GM19240 (cell line): Measurements from ENCODE around the gene FGFR1OP2.
A peak's percentile ranks its signal among the peaks of the same experiment; 100 is the strongest.

Source experiments
- DNase-seq: peaks from one replicate; pipeline ENCODE4 v3.0.0; 2011; ENCODE audit warnings: low spot score; ENCODE audit not compliant: insufficient read length

Gene FGFR1OP2

DNA sequence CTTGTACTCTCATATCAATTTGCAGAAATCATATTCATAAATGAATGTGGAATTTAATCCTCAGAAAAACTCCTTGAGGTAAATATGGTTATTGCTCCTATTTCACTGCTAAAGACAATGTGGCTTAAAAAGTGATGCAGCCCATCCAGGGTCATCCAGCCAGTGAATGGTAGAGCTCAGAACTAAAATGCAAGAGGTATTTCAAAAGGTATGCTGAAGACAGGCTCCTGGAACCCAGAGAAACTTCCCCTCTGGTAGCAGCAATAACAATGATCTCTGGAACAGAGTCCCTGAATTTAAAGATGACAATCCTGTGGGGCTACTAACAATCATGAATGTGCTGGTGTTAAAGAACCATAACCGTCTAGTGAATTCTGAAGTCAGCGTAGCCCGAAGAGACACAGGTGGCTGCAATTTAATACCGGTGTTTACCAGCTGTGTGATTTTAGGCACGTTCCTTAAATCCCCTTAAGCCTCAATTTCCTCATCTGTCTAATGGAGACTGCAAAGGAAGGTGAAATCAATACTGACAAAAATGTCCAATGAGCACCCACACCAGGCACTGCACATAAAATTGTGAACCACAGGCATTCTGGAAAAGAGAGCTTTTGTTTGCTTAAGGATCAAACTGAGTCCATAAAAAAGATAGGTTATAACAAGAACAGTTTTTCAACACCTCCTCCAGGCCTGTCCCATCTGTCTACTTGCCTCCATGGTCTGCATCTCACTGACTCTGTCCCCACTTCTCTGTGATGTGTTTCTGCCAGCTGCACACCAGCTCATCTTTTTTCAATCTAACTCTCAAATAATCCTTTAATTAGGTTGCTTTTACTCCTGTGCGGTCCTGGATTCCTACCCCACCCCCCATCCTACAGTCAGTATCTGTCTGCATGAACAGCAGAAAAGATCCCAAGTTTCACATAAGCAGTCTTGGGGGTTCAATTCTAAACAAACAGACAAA is 65.4 kb downstream of the FGFR1OP2 start:
- DNase-seq = no peak

- no peak for DNase-seq
These were observed 67.2 kb downstream of the FGFR1OP2 start for GRCh38 chr12:27005495-27005894.

GRCh38 chr12:27006797-27007467 is 68.7 kb downstream of the FGFR1OP2 start:
- no peak for DNase-seq

GRCh38 chr12:27008081-27008480 is 69.8 kb downstream of the FGFR1OP2 start:
- DNase-seq = no peak

DNA sequence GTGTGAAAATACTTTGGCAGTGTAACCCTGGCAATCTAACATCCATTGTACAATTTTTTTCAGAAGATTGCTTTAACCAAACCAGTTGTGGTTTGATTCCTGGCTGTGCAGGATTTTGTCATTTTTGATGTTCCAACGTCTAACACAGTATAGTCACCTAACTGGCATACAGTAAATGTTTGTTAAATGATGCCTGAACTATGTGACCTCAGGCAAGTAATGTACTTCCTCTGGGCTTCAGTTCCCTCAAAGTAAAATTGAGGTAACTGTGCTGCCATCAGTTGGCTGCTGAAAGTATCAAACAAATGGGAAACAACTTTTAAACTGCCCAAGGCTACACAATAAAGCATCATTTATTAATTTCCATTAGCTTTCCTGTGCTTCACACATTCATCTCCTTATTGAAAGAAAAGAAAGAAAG is 71.6 kb downstream of the FGFR1OP2 start:
- DNase-seq = no peak

DNA sequence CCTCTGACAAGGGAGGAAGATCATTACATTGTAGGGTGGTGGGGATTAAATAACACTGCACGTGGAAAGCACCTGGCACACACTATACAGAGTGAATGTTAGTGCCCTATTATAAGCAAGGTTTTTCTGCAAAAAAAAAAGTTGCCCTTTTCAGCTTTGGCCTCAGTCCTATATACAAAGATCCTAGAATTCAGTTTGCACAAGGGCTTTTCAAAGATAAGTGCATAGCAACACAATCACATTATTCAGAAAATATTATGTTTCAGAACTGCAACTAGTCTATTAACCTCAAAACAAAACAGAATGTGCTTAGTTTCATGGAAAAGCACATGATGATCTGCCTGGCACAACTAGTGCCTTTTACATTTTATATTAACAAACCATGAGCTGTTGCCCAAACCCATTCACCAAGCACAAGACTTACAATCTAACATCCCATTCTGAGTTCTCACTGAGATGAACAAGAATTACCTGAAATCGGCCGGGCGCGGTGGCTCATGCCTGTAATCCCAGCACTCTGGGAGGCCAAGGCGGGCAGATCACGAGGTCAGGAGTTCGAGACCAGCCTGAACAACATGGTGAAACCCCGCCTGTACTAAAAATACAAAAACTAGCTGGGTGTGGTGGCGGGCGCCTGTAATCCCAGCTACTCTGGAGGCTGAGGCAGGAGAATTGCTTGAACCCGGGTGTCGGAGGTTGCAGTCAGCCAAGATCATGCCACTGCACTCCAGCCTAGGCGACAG is 74.1 kb downstream of the FGFR1OP2 start:
- no peak for DNase-seq

GRCh38 chr12:27012982-27013255 is 74.6 kb downstream of the FGFR1OP2 start:
- DNase-seq = no peak

- no peak for DNase-seq
These were observed 75.4 kb downstream of the FGFR1OP2 start for GRCh38 chr12:27013611-27014084.

GRCh38 chr12:27014085-27014858 is 76.0 kb downstream of the FGFR1OP2 start, which contains the start of gene TM7SF3:
Gene TM7SF3 (minus strand): TSS chr12:27014384. CDS start chr12:27014168, 216 bp downstream.
- DNase-seq = peak; percentile 59

DNA sequence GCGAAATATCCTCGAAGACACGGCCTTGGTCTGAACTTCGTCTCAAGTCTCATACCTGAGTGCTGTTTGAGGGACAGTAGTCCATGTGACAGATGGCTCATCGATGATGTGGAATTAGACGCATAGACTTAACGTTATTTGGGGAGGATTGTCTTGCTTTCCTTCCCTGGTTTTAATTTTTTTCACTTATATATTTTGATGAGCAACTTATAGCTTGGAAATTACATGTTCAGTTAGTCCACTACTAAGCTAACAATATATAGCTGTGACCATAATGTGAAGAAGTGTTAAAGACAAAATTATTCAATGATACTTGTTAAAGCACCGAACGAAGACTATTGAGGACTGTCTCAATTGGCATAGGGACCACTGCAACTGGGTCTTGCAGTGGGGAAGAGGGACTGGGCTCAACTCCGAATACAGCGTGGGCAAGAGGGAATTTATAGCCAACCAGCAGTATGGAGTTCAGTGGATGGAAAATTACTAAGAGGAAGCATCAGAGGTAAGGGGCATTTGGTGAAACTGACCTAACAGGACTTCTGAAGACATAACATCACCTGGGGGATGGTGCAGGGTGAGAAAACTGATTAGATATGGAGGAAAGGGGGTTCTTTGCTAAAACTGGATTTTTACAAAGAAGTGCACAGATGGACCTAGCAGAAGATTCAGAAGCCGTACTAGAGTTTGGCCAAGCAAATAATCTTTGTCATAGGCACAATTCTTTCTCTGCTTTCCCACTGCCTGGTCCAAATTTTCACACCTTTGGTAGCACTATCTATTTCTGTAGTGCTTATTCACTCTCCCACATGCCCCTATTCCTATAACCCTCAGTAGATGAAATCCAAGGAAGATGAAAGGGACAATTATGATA is 76.8 kb downstream of the FGFR1OP2 start:
- no peak for DNase-seq

GRCh38 chr12:27015730-27016076 is 77.4 kb downstream of the FGFR1OP2 start:
- no peak for DNase-seq
